Hepatocyte (in vitro differentiated cells): ENCODE measurements around the gene GLRX3. TPM values are rescaled to one million over a fixed set of nuclear protein-coding genes. Genes with fewer than 3 reads are reported as not detected.

Experiments
- DNase-seq: peaks from one replicate; pipeline ENCODE4 v3.0.0-alpha.2; 2016; ENCODE audit warnings: low spot score
- H2AFZ ChIP-seq: fragments of 200-600 bp; sonication (generic); 2 replicates; pipeline ENCODE4 v1.6.0; 2016; ENCODE audit warnings: antibody characterized with exemption, mild to moderate bottlenecking
- H3K27ac ChIP-seq: fragments of 200-600 bp; sonication (generic); 2 replicates; pipeline ENCODE4 v1.5.1; 2016; ENCODE audit warnings: mild to moderate bottlenecking
- H3K27me3 ChIP-seq: fragments of 200-600 bp; sonication (generic); 2 replicates; pipeline ENCODE4 v1.6.1; 2016
- H3K36me3 ChIP-seq: fragments of 200-600 bp; sonication (generic); replicated peaks from 2 replicates; pipeline ENCODE4 v1.5.1; 2016; ENCODE audit warnings: low read depth; ENCODE audit not compliant: insufficient read depth
- H3K4me1 ChIP-seq: fragments of 200-600 bp; sonication (generic); 2 replicates; pipeline ENCODE4 v1.5.1; 2016; ENCODE audit warnings: mild to moderate bottlenecking, moderate library complexity; ENCODE audit not compliant: insufficient read depth
- H3K4me2 ChIP-seq: fragments of 200-600 bp; sonication (generic); 2 replicates; pipeline ENCODE4 v1.6.0; 2016
- H3K4me3 ChIP-seq: fragments of 200-600 bp; sonication (generic); 2 replicates; pipeline ENCODE4 v1.5.1; 2016; ENCODE audit warnings: mild to moderate bottlenecking
- H3K79me2 ChIP-seq: fragments of 200-600 bp; sonication (generic); 2 replicates; pipeline ENCODE4 v1.6.0; 2017; ENCODE audit warnings: mild to moderate bottlenecking
- H3K9me2 ChIP-seq: fragments of 200-600 bp; sonication (generic); replicated peaks from 2 replicates; pipeline ENCODE4 v1.6.0; 2017; ENCODE audit warnings: mild to moderate bottlenecking; ENCODE audit not compliant: insufficient read depth
- H3K9me3 ChIP-seq: fragments of 200-600 bp; sonication (generic); 2 replicates; pipeline ENCODE4 v1.5.1; 2016; ENCODE audit warnings: low read depth, mild to moderate bottlenecking
- H4K20me1 ChIP-seq: fragments of 200-600 bp; sonication (generic); 2 replicates; pipeline ENCODE4 v1.6.0; 2016; ENCODE audit warnings: mild to moderate bottlenecking; ENCODE audit not compliant: insufficient read depth, poor library complexity, severe bottlenecking
- EZH2 ChIP-seq: fragments of 200-600 bp; sonication (generic); IDR thresholded peaks from 2 replicates; pipeline ENCODE4 v1.6.1; 2016; ENCODE audit warnings: antibody characterized with exemption, mild to moderate bottlenecking, borderline replicate concordance
- EZH2phosphoT487 ChIP-seq: fragments of 200-600 bp; sonication (generic); IDR thresholded peaks from one replicate; pipeline ENCODE4 v1.6.1; 2018; ENCODE audit warnings: antibody characterized with exemption, mild to moderate bottlenecking, low read depth, moderate library complexity; ENCODE audit not compliant: unreplicated experiment, severe bottlenecking
- WGBS: methylation state at CpG from one replicate; pipeline ENCODE4 v1.1.6; 2016; ENCODE audit warnings: low lambda C conversion rate; ENCODE audit errors: missing lambda C conversion rate; 5-methylcytosine and 5-hydroxymethylcytosine counted together
- polyA plus RNA-seq: library from polyadenylated mRNA; unstranded; fragments of >200 nt; fragmentation: Nextera tagmentation; extraction: Ambion mirVana; gene quantifications from 2 replicates; pipeline ENCODE4 v1.2.1, GENCODE V29; 2016
- total RNA-seq: library from RNA; depleted of rRNA; stranded (reverse); fragments of >200 nt; gene quantifications from 2 replicates; pipeline ENCODE4 v1.2.3, GENCODE V29; 2014
- TF ChIP-seq, protein P1 (sequence below): fragments of 200-600 bp; sonication (generic); IDR thresholded peaks from 2 replicates; pipeline ENCODE4 v1.5.1; 2016; ENCODE audit warnings: antibody characterized with exemption, mild to moderate bottlenecking; ENCODE audit not compliant: poor library complexity

Gene GLRX3
- total and polyA plus RNA-seq, 2 experiments from 2014 or later, result 90.6 to 100 TPM

DNA sequence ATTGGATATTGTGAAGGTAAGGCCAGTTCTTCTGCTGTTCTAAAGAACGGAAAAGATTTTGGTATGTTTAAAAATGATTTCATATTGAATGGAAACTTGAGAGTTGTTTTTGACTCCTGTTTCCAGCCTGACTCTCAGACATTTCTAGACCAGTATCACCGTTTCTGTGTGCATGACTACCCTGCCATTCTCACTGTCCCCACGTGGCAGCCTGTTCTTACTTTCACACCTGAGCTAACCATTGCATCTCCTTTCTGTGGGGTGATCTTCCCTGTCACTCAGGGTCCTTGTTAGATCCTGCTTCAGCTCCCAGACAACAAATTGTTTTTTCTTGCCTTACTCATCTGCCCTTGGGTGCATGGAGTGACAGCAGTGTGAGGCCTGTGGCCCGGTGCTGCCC lies 38.9 kb downstream of the GLRX3 start:
- H3K9me3 ChIP-seq, result no peaks in the 10 kb centered on the region
- no peaks in the 10 kb centered on the region for H4K20me1 ChIP-seq
- peaks cover 4% of the 10 kb centered on the region for H3K79me2 ChIP-seq
- H3K9me2 ChIP-seq, result no peaks in the 10 kb centered on the region
- DNase-seq, result no peak
- no peak overlapping the region for H3K4me3 ChIP-seq
- H3K4me2 ChIP-seq, result no peak overlapping the region
- H3K27ac ChIP-seq, result no peak overlapping the region
- no peaks in the 10 kb centered on the region for H3K27me3 ChIP-seq
- H2AFZ ChIP-seq, result no peak overlapping the region
- no peak for TF ChIP-seq EZH2phosphoT487
- TF ChIP-seq, protein P1, sequence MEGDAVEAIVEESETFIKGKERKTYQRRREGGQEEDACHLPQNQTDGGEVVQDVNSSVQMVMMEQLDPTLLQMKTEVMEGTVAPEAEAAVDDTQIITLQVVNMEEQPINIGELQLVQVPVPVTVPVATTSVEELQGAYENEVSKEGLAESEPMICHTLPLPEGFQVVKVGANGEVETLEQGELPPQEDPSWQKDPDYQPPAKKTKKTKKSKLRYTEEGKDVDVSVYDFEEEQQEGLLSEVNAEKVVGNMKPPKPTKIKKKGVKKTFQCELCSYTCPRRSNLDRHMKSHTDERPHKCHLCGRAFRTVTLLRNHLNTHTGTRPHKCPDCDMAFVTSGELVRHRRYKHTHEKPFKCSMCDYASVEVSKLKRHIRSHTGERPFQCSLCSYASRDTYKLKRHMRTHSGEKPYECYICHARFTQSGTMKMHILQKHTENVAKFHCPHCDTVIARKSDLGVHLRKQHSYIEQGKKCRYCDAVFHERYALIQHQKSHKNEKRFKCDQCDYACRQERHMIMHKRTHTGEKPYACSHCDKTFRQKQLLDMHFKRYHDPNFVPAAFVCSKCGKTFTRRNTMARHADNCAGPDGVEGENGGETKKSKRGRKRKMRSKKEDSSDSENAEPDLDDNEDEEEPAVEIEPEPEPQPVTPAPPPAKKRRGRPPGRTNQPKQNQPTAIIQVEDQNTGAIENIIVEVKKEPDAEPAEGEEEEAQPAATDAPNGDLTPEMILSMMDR, result no peak
- no peak for TF ChIP-seq EZH2
- no peaks in the 10 kb centered on the region for H3K36me3 ChIP-seq
- no peaks in the 10 kb centered on the region for H3K4me1 ChIP-seq
- 83% methylated on average over 4 of the region's 4 CpGs for WGBS

DNA sequence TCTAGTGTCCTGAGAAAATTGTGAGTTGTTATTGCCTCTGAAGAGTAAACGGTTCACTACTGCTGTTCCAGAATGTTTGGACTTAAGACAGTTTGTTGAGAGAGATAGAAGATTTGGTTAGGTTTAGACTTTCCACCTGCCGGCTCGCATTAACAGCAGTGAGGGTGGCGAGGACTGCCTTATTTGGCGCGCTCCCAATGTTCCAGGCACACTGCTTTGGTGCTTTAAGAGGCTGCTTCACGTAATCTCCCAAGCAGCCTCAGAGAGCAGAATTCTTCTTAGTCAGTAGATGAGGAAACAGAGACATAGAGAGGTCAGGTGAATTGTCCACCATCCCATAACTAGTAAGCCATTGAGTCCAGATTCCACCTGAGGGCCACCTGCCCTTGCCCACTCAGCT lies 41.1 kb downstream of the GLRX3 start:
- H3K4me1 ChIP-seq, result no peaks in the 10 kb centered on the region
- H3K9me2 ChIP-seq, result no peaks in the 10 kb centered on the region
- H3K27me3 ChIP-seq, result no peaks in the 10 kb centered on the region
- H3K9me3 ChIP-seq, result no peaks in the 10 kb centered on the region
- 94% methylated on average over 7 of the region's 7 CpGs for WGBS
- no peak overlapping the region for H3K4me2 ChIP-seq
- H4K20me1 ChIP-seq, result no peaks in the 10 kb centered on the region
- no peak overlapping the region for H2AFZ ChIP-seq
- TF ChIP-seq, protein P1, result no peak
- TF ChIP-seq EZH2, result no peak
- no peak for TF ChIP-seq EZH2phosphoT487
- DNase-seq, result no peak
- no peak overlapping the region for H3K4me3 ChIP-seq
- no peaks in the 10 kb centered on the region for H3K79me2 ChIP-seq
- no peak overlapping the region for H3K27ac ChIP-seq
- peaks cover 5% of the 10 kb centered on the region for H3K36me3 ChIP-seq

DNA sequence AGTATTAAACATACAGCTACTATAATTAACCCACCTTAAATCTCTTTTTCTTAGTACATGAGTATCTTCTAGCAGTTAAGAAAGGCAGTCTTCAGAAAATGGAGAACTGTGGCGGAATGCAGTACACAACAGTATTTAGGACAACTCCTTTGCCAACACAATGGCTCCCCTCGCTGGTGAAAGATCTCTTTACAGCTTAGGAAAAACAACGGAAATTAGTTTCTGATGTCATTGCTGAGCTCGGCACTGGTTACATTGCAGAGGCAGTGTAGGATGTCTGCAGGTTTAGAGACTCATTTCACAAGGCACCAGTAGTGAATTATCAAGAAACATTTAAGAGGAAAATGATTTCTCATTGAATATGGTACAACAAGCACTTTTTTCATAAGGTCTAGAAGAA lies 43.4 kb downstream of the GLRX3 start:
- WGBS, result 41% methylated on average over 4 of the region's 4 CpGs
- no peaks in the 10 kb centered on the region for H3K9me3 ChIP-seq
- H3K4me1 ChIP-seq, result no peaks in the 10 kb centered on the region
- H3K27me3 ChIP-seq, result no peaks in the 10 kb centered on the region
- H4K20me1 ChIP-seq, result no peaks in the 10 kb centered on the region
- H3K79me2 ChIP-seq, result no peaks in the 10 kb centered on the region
- peaks cover 5% of the 10 kb centered on the region for H3K36me3 ChIP-seq
- H2AFZ ChIP-seq, result no peak overlapping the region
- peak; percentile 71 for DNase-seq
- no peak overlapping the region for H3K27ac ChIP-seq
- no peak for TF ChIP-seq EZH2
- TF ChIP-seq, protein P1, result peak; percentile 60
- no peak overlapping the region for H3K4me3 ChIP-seq
- H3K4me2 ChIP-seq, result no peak overlapping the region
- no peaks in the 10 kb centered on the region for H3K9me2 ChIP-seq

DNA sequence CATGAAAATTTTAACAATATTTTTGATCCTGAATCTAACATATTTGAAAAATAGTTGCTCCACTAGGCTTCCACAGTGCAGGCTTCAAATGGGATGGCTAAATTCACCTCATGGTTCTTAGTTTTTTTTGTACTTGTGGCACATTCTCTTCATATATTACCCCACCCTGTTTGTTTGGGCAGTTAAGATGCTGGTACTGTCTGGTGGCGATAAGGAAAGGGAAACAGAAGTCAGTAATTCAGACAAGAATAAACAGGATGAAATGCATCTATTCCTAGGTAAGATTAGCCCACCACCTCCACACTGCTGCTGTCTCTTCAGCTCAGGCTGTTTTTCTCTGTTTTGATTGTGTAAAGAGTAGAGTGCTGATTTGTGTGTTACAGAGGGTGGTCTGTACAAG lies 44.2 kb downstream of the GLRX3 start:
- H3K36me3 ChIP-seq, result peaks cover 5% of the 10 kb centered on the region

More for the DNA sequence above, 44.2 kb downstream of the GLRX3 start:
- no peaks in the 10 kb centered on the region for H3K9me2 ChIP-seq
- no peak overlapping the region for H2AFZ ChIP-seq
- no peak overlapping the region for H3K27ac ChIP-seq
- H4K20me1 ChIP-seq, result no peaks in the 10 kb centered on the region
- no peaks in the 10 kb centered on the region for H3K27me3 ChIP-seq
- no peaks in the 10 kb centered on the region for H3K9me3 ChIP-seq
- no peak for DNase-seq
- no peak overlapping the region for H3K4me3 ChIP-seq
- no peak overlapping the region for H3K4me2 ChIP-seq
- 100% methylated on average over 1 of the region's 1 CpG for WGBS
- TF ChIP-seq EZH2phosphoT487, result no peak
- no peak for TF ChIP-seq EZH2
- TF ChIP-seq, protein P1, result no peak
- no peaks in the 10 kb centered on the region for H3K4me1 ChIP-seq
- no peaks in the 10 kb centered on the region for H3K79me2 ChIP-seq
